T-helper 1 cell treated with Interleukin-12 subunit alpha and Interleukin-12 subunit beta and Interleukin-4 antibody, amounts not matched to agents 30 ng/mL and 1 ng/mL, for 36 hours (primary cell): ENCODE results near the gene CGB5. TPM values are rescaled to one million over a fixed set of nuclear protein-coding genes. Genes with fewer than 3 reads are reported as not detected.
"Not testable (repeated sequence)": the region's sequence is repeated elsewhere in the genome, so short reads cannot be mapped to it uniquely, and the experiment has no call there.

Experiments used
- intact Hi-C: fragments of 100-400 bp; cut with micrococcal nuclease; formaldehyde crosslinking; loops from one replicate; pipeline ENCODE4 v1.15.1; 2024
- total RNA-seq: library from RNA; stranded (reverse); gene quantifications from 2 replicates; pipeline ENCODE4 v1.2.3, GENCODE V29; 2022

Gene CGB5
- total RNA-seq, 1 donor from 2014 or later = not detected

- intact Hi-C loops = no loop called here
These were observed 22.4 kb upstream of the CGB5 start for GRCh38 chr19:49020931-49021895.

DNA sequence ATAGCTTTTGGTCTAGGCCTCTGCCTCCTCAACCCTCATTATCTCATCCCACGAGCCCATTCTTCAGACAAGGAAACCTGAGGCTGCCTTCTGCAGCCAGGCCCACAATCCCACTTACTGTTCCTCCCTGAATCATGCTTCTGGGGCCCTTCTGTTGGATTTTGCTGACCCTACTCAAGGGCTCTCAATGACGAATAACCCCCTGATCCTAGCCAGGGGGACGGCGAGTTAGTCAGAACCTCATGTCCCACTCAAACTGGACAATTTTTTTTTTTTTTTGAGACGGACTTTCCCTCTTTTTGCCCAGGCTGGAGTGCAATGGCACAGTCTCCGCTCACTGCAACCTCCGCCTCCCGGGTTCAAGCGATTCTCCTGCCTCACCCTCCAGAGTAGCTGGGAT lies 21.5 kb upstream of the CGB5 start:
- intact Hi-C loops = no loop called here

GRCh38 chr19:49024233-49024632 lies 19.4 kb upstream of the CGB5 start, which contains the start of gene CGB3:
Gene CGB3 (minus strand): TSS chr19:49024333. CDS start chr19:49023971, 362 bp downstream.
- intact Hi-C loops = not testable (repeated sequence)

DNA sequence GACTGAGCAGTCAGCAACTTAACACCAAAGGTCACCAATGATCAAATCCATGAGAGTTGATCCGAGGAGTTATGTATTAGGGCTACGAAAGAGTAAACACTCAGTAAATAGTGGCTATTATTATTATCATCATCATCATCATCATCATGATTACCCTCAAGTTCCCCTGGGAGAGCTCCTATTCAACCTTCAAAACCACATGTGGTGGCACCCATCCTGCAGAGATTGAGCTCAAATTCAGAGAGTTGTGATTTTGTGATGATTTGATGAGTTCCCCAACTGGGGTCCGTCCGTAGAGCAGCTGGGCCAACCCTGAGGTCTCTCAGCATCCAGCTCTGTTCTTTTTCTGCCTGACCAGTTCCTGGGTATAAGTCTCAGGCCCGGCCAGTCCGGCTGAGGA lies 18.6 kb upstream of the CGB5 start:
- intact Hi-C loops = not testable (repeated sequence)

- intact Hi-C loops = not testable (repeated sequence)
These were observed 18.0 kb upstream of the CGB5 start for GRCh38 chr19:49025599-49025998.

- intact Hi-C loops = not testable (repeated sequence)
These were observed 15.0 kb upstream of the CGB5 start for GRCh38 chr19:49028686-49029085.

DNA sequence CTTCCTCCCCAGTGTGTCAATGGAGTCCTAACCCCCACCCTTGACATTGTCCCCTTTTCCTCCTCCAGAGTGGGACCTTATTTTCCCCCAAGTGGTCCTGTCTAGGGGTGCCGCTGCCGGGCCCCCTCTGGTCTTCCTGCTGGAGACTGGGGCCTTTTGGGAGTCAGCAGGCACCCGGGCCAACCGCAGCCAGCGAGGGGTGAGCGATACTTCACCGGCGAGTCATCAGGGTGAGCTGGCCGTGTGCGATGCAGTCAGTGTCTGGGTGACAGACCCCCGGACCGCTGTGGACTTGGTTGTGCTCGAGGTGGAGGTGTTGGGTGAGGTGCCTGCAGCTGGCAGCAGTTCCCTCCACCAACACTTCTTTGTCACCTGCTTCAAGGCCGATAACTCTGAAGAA lies 13.9 kb upstream of the CGB5 start:
- intact Hi-C loops = not testable (repeated sequence)

DNA sequence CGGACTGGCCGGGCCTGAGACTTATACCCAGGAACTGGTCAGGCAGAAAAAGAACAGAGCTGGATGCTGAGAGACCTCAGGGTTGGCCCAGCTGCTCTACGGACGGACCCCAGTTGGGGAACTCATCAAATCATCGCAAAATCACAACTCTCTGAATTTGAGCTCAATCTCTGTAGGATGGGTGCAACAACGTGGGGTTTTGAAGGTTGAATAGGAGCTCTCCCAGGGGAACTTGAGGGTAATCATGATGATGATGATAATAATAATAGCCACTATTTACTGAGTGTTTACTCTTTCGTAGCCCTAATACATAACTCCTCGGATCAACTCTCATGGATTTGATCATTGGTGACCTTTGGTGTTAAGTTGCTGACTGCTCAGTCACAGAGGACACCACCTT lies 13.3 kb upstream of the CGB5 start:
- intact Hi-C loops = not testable (repeated sequence)

GRCh38 chr19:49031642-49032301 lies 11.9 kb upstream of the CGB5 start, which contains the start of gene CGB2:
Gene CGB2 (plus strand): TSS chr19:49031890. CDS start chr19:49032096, 206 bp downstream.
- intact Hi-C loops = not testable (repeated sequence)

DNA sequence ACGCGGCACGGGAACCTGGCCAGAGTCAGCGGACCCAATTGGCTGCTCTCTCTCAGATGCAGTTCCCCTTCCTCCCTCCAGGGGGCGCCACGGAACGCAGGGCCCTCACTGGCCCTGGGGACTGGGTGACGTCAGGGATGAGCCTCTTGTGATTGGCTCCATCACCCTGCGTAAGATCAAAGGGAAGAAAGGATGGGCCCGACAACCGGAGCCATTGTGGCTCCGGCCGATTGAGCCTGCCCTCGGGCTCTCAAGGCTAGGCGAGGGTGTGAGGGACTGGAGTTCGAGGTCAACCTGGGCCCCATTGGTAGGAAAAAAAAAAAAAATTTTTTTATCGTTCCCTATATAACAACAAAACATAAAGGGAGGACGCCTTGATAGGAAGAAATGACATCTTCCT lies 6.8 kb upstream of the CGB5 start, which contains the start of gene CGB1:
CGB1 (minus strand) TSS at position 81 of the 400 bp plus-strand sequence. CDS start 184 bp downstream, outside the sequence.
- intact Hi-C loops = not testable (repeated sequence)

GRCh38 chr19:49038111-49038510 lies 5.5 kb upstream of the CGB5 start:
- intact Hi-C loops = not testable (repeated sequence)

DNA sequence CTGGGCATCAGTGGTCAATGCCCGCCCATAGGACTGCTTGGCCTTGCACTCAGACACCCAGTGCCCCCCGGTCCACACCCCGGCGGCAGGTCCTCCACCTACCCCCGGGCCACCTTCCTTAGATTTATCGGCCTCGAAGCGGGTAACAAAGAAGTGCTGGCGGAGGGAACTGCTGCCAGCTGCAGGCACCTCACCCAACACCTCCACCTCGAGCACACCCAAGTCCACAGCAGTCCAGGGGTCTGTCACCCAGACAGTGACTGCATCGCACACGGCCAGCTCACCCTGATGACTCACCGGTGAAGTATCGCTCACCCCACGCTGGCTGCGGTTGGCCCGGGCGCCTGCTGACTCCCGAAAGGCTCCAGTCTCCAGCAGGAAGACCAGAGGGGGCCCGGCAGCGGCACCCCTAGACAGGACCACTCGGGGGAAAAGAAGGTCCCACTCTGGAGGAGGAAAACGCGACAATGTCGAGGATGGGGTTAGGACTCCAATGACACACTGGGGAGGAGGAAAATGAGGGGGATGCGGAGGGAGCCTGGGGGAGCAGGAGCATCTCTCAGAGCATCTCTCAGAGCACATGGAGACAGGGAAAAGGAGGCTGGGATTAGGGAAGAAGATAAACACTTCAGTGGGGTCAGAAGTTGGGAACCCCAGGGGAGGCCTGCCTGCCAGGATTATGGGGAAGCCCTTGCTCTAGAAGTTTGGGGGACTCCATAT lies 4.9 kb upstream of the CGB5 start:
- intact Hi-C loops = not testable (repeated sequence)

DNA sequence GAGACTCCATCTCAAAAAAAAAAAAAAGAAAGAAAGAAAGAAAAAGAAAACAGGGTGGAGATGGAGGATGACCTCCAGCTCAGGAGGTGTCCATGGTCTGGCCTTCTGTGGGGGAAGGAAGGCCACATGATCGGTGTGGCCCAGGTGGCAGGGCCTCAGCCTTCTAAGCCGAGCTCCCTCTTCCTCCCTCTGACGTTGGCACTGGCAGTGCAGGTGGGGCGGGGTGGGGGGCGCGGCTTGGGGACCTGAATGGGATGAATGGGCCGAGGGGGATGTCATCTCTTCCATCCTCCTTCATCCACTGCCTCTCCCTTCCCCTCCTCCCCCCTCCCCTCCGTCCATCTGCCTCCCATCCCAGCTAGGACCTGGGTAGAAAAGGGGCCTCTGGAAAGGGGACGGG lies 3.9 kb upstream of the CGB5 start:
- intact Hi-C loops = not testable (repeated sequence)

DNA sequence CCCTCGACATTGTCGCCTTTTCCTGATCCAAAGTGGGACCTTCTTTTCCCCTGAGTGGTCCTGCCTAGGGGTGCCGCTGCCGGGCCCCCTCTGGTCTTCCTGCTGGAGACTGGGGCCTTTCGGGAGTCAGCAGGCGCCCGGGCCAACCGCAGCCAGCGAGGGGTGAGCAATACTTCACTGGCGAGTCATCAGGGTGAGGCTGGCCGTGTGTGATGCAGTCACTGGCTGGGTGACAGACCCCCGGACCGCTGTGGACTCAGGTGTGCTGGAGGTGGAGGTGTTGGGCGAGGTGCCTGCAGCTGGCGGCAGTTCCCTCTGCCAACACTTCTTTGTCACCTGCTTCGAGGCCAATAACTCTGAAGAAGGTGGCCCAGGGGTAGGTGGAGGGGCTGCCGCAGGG lies 1.5 kb upstream of the CGB5 start:
- intact Hi-C loops = no loop called here

GRCh38 chr19:49042666-49043065 lies 982 bp upstream of the CGB5 start:
- intact Hi-C loops = not testable (repeated sequence)

- intact Hi-C loops = not testable (repeated sequence)
These were observed 5.4 kb downstream of the CGB5 start, which contains the start of gene CGB8 for GRCh38 chr19:49049011-49049410. Gene CGB8 (minus strand): TSS chr19:49049111. CDS start chr19:49048739, 372 bp downstream.

DNA sequence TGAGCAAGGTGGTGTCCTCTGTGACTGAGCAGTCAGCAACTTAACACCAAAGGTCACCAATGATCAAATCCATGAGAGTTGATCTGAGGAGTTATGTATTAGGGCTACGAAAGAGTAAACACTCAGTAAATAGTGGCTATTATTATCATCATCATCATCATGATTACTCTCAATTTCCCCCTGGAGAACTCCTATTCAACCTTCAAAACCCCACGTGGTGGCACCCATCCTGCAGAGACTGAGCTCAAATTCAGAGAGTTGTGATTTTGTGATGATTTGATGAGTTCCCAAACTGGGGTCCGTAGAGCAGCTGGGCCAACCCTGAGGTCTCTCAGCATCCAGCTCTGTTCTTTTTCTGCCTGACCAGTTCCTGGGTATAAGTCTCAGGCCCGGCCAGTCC lies 6.2 kb downstream of the CGB5 start:
- intact Hi-C loops = not testable (repeated sequence)

- intact Hi-C loops = not testable (repeated sequence)
These were observed 6.9 kb downstream of the CGB5 start for GRCh38 chr19:49050376-49051033.

GRCh38 chr19:49056101-49056901 lies 12.7 kb downstream of the CGB5 start:
- intact Hi-C loops = loop anchor here (5.0 kb wide), 1 partner anchor 39 kb away; the partner anchor contains the start of gene LHB
